HCT116 (cell line): Measurements from ENCODE around the gene SOBP. TPM values are rescaled to one million over a fixed set of nuclear protein-coding genes. Genes with fewer than 3 reads are reported as not detected.

Experiments used
- ATAC-seq: fragments of 200-7000 bp; cut with Tn5 transposase; 2 replicates; pipeline ENCODE4 v1.9.1; 2020; ENCODE audit warnings: mild to moderate bottlenecking, moderate library complexity
- BruUV-seq: library from RNA; stranded (reverse); fragments of 400-500 nt; replicated peaks from 2 replicates; lab custom pipeline; 2021; lab: Mats Ljungman, UMichigan
- CTCF ChIA-PET: fragments of 300-600 bp; sonication (Branson Sonifier 250); formaldehyde crosslinking; loops from one replicate; lab custom pipeline; 2021; ENCODE audit warnings: antibody characterized with exemption; lab: Charles Lee
- POLR2A ChIA-PET: fragments of 300-600, 350-600 bp; sonication (Branson Sonifier 250); formaldehyde crosslinking; loops from one replicate; lab custom pipeline; 2021; ENCODE audit warnings: antibody characterized with exemption; lab: Charles Lee
- RAD21 ChIA-PET, 2 experiments: fragments of 300-600 bp; sonication (Branson Sonifier 250); formaldehyde crosslinking; loops; one replicate each; lab custom pipeline; 2023; ENCODE audit warnings: low total read pairs in 2 of 2; ENCODE audit not compliant: uncharacterized antibody in 2 of 2, unreplicated experiment in 2 of 2, low non-redundant PET in 1 of 2; lab: Charles Lee
- DNase-seq: peaks from one replicate; pipeline ENCODE4 v3.0.0-alpha.2; 2010; ENCODE audit warnings: low read depth, low spot score
- H2AFZ ChIP-seq: fragments of 200-600 bp; shearing (Covaris generic), sonication (generic); 2 replicates; pipeline ENCODE4 v1.6.1; 2017; ENCODE audit warnings: low read depth, mixed run types, mixed read lengths, antibody characterized with exemption, low read length; ENCODE audit not compliant: poor library complexity, severe bottlenecking
- H3K27ac ChIP-seq: 2 replicates; pipeline ENCODE4 v1.5.1; 2012; ENCODE audit warnings: low read depth, low read length
- H3K27me3 ChIP-seq: fragments of 200-600 bp; sonication (generic); 2 replicates; pipeline ENCODE4 v1.6.1; 2016; ENCODE audit warnings: mixed run types, low read length, mixed read lengths; ENCODE audit not compliant: insufficient read depth
- H3K36me3 ChIP-seq, 2 experiments: fragments of 200-500 bp in 1 of 2; fragments of 200-600 bp in 1 of 2; sonication (Bioruptor generic) in 1 of 2; sonication (generic) in 1 of 2; 2 replicates each; pipeline versions ENCODE4 v1.5.1 to v1.6.1; 2014 to 2016; ENCODE audit warnings: low read length in 2 of 2, inconsistent platforms in 1 of 2, mixed read lengths in 1 of 2, mixed run types in 1 of 2; ENCODE audit not compliant: insufficient read depth in 2 of 2, control insufficient read depth in 1 of 2
- H3K4me1 ChIP-seq, 2 experiments: fragments of 200-600 bp in 1 of 2; sonication (generic) in 1 of 2; 2 replicates each; pipeline versions ENCODE4 v1.5.1 to v1.6.1; 2012 to 2017; ENCODE audit warnings: low read length in 2 of 2, inconsistent platforms in 1 of 2, mild to moderate bottlenecking in 1 of 2, mixed read lengths in 1 of 2, mixed run types in 1 of 2, moderate library complexity in 1 of 2; ENCODE audit not compliant: insufficient read depth in 2 of 2, control insufficient read depth in 1 of 2
- H3K4me2 ChIP-seq: fragments of 200-600 bp; sonication (generic); 2 replicates; pipeline ENCODE4 v1.6.1; 2017; ENCODE audit warnings: mixed run types, low read length, mixed read lengths
- H3K4me3 ChIP-seq, 2 experiments: fragments of 200-600 bp in 1 of 2; sonication (generic) in 1 of 2; replicated peaks in 1 of 2; 2 replicates each; pipeline ENCODE4 v1.5.1; 2011 to 2016; ENCODE audit warnings: low read length in 2 of 2, control low read depth in 1 of 2, low read depth in 1 of 2, mild to moderate bottlenecking in 1 of 2, mixed read lengths in 1 of 2, mixed run types in 1 of 2
- H3K79me2 ChIP-seq: fragments of 200-600 bp; sonication (generic); 2 replicates; pipeline ENCODE4 v1.6.1; 2017; ENCODE audit warnings: mild to moderate bottlenecking, mixed run types, low read length, moderate library complexity, mixed read lengths; ENCODE audit not compliant: insufficient read depth
- H3K9ac ChIP-seq: fragments of 200-600 bp; sonication (generic); 2 replicates; pipeline ENCODE4 v1.6.1; 2016; ENCODE audit warnings: low read length, mixed read lengths
- H3K9me2 ChIP-seq: fragments of 200-600 bp; sonication (generic), shearing (Covaris generic); 2 replicates; pipeline ENCODE4 v1.6.1; 2017; ENCODE audit warnings: mixed run types, mild to moderate bottlenecking, moderate library complexity; ENCODE audit not compliant: insufficient read depth
- H3K9me3 ChIP-seq, 2 experiments: fragments of 200-500 bp in 1 of 2; fragments of 200-600 bp in 1 of 2; sonication (Bioruptor generic) in 1 of 2; sonication (generic) in 1 of 2; 2 replicates each; pipeline ENCODE4 v1.6.1; 2014 to 2017; ENCODE audit warnings: low read length in 2 of 2, mixed read lengths in 2 of 2, inconsistent platforms in 1 of 2, low read depth in 1 of 2, mild to moderate bottlenecking in 1 of 2, mixed run types in 1 of 2, moderate library complexity in 1 of 2; ENCODE audit not compliant: control insufficient read depth in 1 of 2, insufficient read depth in 1 of 2
- H4K20me1 ChIP-seq: fragments of 200-600 bp; sonication (generic), shearing (Covaris generic); 2 replicates; pipeline ENCODE4 v1.6.1; 2017; ENCODE audit warnings: mixed run types, mild to moderate bottlenecking, moderate library complexity; ENCODE audit not compliant: insufficient read depth
- CBX3 ChIP-seq: IDR thresholded peaks from 2 replicates; pipeline ENCODE4 v1.6.1; 2012; ENCODE audit warnings: low read depth
- CEBPB ChIP-seq: IDR thresholded peaks from 2 replicates; pipeline ENCODE4 v1.6.1; 2012; ENCODE audit warnings: low read depth
- EGR1 ChIP-seq: IDR thresholded peaks from 2 replicates; pipeline ENCODE4 v1.6.1; 2012; ENCODE audit warnings: low read depth
- EZH2 ChIP-seq: fragments of 200-600 bp; sonication (generic); IDR thresholded peaks from 2 replicates; pipeline ENCODE4 v1.6.1; 2017; ENCODE audit warnings: antibody characterized with exemption, mixed run types
- EZH2phosphoT487 ChIP-seq: fragments of 200-600 bp; IDR thresholded peaks from 2 replicates; pipeline ENCODE4 v1.6.1; 2018; ENCODE audit warnings: antibody characterized with exemption, borderline replicate concordance
- FOSL1 ChIP-seq: IDR thresholded peaks from 2 replicates; pipeline ENCODE4 v1.6.1; 2012; ENCODE audit warnings: low read depth
- JUND ChIP-seq: IDR thresholded peaks from 2 replicates; pipeline ENCODE4 v1.6.1; 2012
- POLR2AphosphoS5 ChIP-seq: IDR thresholded peaks from 2 replicates; pipeline ENCODE4 v1.6.1; 2011; ENCODE audit warnings: mild to moderate bottlenecking, low read depth, low read length, moderate library complexity
- SIN3A ChIP-seq: IDR thresholded peaks from 2 replicates; pipeline ENCODE4 v1.6.1; 2012; ENCODE audit warnings: low read depth
- SRF ChIP-seq: IDR thresholded peaks from 2 replicates; pipeline ENCODE4 v1.6.1; 2012; ENCODE audit warnings: low read depth
- TCF7L2 ChIP-seq: IDR thresholded peaks from 2 replicates; pipeline ENCODE4 v1.7.0; 2011; ENCODE audit warnings: borderline replicate concordance, inconsistent platforms; ENCODE audit not compliant: insufficient read depth, insufficient read length; ENCODE audit errors: extremely low read depth
- YY1 ChIP-seq: IDR thresholded peaks from 2 replicates; pipeline ENCODE4 v1.6.1; 2011; ENCODE audit warnings: low read length, low read depth, moderate library complexity, mild to moderate bottlenecking; ENCODE audit not compliant: insufficient replicate concordance; ENCODE audit errors: extremely low read depth
- ZFX ChIP-seq: fragments of 450-650 bp; IDR thresholded peaks from 2 replicates; pipeline ENCODE4 v1.6.1; 2017
- ZNF274 ChIP-seq: fragments of 200-500 bp; sonication (Bioruptor generic); IDR thresholded peaks from 2 replicates; pipeline ENCODE4 v1.6.1; 2014; ENCODE audit warnings: mild to moderate bottlenecking, low read depth, low read length, inconsistent platforms
- intact Hi-C: fragments of 100-400 bp; cut with micrococcal nuclease; formaldehyde crosslinking; loops from 2 replicates; pipeline ENCODE4 v1.10.0; 2022
- total RNA-seq: library from RNA; stranded (reverse); gene quantifications from one replicate; pipeline ENCODE4 v1.2.1, GENCODE V29; 2021; ENCODE audit not compliant: unreplicated experiment
- TF ChIP-seq, protein P1 (sequence below): IDR thresholded peaks from 2 replicates; pipeline ENCODE4 v1.6.1; 2012
- TF ChIP-seq, protein P2 (sequence below), 3 experiments: fragments of 200-600 bp in 1 of 3; sonication (generic) in 1 of 3; IDR thresholded peaks in 2 of 3; conservative IDR thresholded peaks in 1 of 3; 2 replicates each; pipeline ENCODE4 v1.5.1; 2012 to 2017; ENCODE audit warnings: low read depth in 2 of 3, low read length in 2 of 3, antibody characterized with exemption in 1 of 3, borderline replicate concordance in 1 of 3, control low read depth in 1 of 3, mild to moderate bottlenecking in 1 of 3, mixed read lengths in 1 of 3, mixed run types in 1 of 3, moderate library complexity in 1 of 3; ENCODE audit not compliant: insufficient read depth in 1 of 3
- TF ChIP-seq, protein P3 (sequence below): IDR thresholded peaks from 2 replicates; pipeline ENCODE4 v1.6.1; 2012; ENCODE audit warnings: low read depth

The SOBP gene
- total RNA-seq, 1 experiment from 2014 or later = 2.6 TPM

DNA sequence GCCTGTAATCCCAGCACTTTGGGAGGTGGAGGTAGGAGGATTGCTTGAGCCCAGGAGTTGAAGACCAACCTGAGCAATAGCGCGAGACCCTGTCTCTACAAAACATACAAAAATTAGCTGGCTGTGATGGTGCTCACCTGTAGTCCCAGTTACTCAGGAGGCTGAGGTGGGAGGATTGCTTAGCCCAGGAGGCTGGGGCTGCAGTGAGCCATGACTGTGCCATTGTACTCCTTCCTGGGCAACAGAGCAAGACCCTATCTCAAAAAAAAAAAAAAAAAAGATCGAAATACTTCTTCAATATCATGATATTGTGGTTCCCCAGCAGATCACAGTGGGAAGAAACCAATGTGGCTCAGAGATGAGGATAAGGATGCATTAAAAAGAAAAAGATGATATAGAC, 47.6 kb downstream of the SOBP start:
- no peak overlapping the region for H3K4me2 ChIP-seq
- no peak for TF ChIP-seq EZH2phosphoT487
- no peak for TF ChIP-seq SIN3A
- no peak for TF ChIP-seq POLR2AphosphoS5
- no peak for TF ChIP-seq ZNF274
- no peaks in the 10 kb centered on the region for H3K36me3 ChIP-seq
- no peak overlapping the region for H2AFZ ChIP-seq
- ChIA-PET POLR2A (no interaction called here), RAD21 (no interaction called here), CTCF (no interaction called here)
- no peaks in the 10 kb centered on the region for H4K20me1 ChIP-seq
- H3K79me2 ChIP-seq = no peaks in the 10 kb centered on the region
- H3K9ac ChIP-seq = no peak overlapping the region
- no peaks in the 10 kb centered on the region for H3K9me3 ChIP-seq
- DNase-seq = no peak
- no peaks in the 10 kb centered on the region for H3K27me3 ChIP-seq
- no peak overlapping the region for H3K4me3 ChIP-seq
- no peak for ATAC-seq
- no peaks in the 10 kb centered on the region for H3K9me2 ChIP-seq
- intact Hi-C loops = no loop called here
- H3K27ac ChIP-seq = no peak overlapping the region
- no TSS peak for BruUV-seq
- no peaks in the 10 kb centered on the region for H3K4me1 ChIP-seq

DNA sequence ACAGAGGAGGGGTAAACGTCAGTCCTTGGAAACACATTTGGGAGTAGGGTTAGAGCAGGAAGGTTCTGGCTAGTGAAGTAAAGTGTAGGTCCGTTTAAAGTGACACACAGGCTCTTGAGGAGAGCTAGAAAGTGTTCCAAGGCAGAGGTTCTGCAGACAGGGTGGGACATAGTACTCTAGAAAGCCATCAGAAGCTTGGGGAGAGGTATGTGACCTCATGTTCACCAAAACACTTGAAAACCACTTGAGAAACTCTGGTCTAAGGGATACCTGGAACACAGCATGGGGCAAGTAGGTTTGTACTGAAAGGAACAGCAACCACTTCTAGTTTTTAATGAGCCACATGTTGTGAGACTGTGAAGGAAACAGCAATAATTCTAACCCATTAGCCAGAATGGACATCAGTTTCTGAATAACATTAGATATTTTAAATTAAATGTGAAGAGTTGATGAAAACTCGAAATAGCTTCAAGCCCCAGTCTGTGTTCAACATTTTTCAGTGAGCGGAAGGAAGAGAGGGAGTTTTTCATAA, 49.0 kb downstream of the SOBP start:
- Histone ChIP-seq H4K20me1 (no peaks in the 10 kb centered on the region), H3K4me1 (no peaks in the 10 kb centered on the region), H3K79me2 (no peaks in the 10 kb centered on the region), H3K27ac (no peak overlapping the region), H3K9ac (no peak overlapping the region), H2AFZ (no peak overlapping the region), H3K27me3 (no peaks in the 10 kb centered on the region), H3K9me3 (no peaks in the 10 kb centered on the region), H3K36me3 (no peaks in the 10 kb centered on the region), H3K9me2 (no peaks in the 10 kb centered on the region), H3K4me2 (no peak overlapping the region), H3K4me3 (no peak overlapping the region)
- ATAC-seq (no peak), DNase-seq (no peak)
- ChIA-PET POLR2A (no interaction called here), CTCF (no interaction called here), RAD21 (no interaction called here)
- BruUV-seq = no TSS peak
- intact Hi-C loops = no loop called here
- no peak for TF ChIP-seq YY1
- no peak for TF ChIP-seq POLR2AphosphoS5
- TF ChIP-seq SRF = no peak
- no peak for TF ChIP-seq EZH2
- TF ChIP-seq, protein P1, sequence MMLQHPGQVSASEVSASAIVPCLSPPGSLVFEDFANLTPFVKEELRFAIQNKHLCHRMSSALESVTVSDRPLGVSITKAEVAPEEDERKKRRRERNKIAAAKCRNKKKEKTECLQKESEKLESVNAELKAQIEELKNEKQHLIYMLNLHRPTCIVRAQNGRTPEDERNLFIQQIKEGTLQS = no peak
- TF ChIP-seq, protein P2, sequence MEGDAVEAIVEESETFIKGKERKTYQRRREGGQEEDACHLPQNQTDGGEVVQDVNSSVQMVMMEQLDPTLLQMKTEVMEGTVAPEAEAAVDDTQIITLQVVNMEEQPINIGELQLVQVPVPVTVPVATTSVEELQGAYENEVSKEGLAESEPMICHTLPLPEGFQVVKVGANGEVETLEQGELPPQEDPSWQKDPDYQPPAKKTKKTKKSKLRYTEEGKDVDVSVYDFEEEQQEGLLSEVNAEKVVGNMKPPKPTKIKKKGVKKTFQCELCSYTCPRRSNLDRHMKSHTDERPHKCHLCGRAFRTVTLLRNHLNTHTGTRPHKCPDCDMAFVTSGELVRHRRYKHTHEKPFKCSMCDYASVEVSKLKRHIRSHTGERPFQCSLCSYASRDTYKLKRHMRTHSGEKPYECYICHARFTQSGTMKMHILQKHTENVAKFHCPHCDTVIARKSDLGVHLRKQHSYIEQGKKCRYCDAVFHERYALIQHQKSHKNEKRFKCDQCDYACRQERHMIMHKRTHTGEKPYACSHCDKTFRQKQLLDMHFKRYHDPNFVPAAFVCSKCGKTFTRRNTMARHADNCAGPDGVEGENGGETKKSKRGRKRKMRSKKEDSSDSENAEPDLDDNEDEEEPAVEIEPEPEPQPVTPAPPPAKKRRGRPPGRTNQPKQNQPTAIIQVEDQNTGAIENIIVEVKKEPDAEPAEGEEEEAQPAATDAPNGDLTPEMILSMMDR (IDR thresholded peaks at IDR 0.05 in 2 of 3, conservative IDR thresholded peaks at IDR 0.05 in 1 of 3; ENCODE audit: borderline replicate concordance in 1 of 3, insufficient read depth in 1 of 3, low read depth in 2 of 3, low read length in 2 of 3) = no peak
- TF ChIP-seq FOSL1 = no peak
- TF ChIP-seq ZNF274 = no peak
- TF ChIP-seq, protein P3, sequence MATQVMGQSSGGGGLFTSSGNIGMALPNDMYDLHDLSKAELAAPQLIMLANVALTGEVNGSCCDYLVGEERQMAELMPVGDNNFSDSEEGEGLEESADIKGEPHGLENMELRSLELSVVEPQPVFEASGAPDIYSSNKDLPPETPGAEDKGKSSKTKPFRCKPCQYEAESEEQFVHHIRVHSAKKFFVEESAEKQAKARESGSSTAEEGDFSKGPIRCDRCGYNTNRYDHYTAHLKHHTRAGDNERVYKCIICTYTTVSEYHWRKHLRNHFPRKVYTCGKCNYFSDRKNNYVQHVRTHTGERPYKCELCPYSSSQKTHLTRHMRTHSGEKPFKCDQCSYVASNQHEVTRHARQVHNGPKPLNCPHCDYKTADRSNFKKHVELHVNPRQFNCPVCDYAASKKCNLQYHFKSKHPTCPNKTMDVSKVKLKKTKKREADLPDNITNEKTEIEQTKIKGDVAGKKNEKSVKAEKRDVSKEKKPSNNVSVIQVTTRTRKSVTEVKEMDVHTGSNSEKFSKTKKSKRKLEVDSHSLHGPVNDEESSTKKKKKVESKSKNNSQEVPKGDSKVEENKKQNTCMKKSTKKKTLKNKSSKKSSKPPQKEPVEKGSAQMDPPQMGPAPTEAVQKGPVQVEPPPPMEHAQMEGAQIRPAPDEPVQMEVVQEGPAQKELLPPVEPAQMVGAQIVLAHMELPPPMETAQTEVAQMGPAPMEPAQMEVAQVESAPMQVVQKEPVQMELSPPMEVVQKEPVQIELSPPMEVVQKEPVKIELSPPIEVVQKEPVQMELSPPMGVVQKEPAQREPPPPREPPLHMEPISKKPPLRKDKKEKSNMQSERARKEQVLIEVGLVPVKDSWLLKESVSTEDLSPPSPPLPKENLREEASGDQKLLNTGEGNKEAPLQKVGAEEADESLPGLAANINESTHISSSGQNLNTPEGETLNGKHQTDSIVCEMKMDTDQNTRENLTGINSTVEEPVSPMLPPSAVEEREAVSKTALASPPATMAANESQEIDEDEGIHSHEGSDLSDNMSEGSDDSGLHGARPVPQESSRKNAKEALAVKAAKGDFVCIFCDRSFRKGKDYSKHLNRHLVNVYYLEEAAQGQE = no peak
- TF ChIP-seq EGR1 = no peak
- TF ChIP-seq JUND = no peak
- no peak for TF ChIP-seq CEBPB
- TF ChIP-seq CBX3 = no peak
- TF ChIP-seq ZFX = no peak
- no peak for TF ChIP-seq TCF7L2
- no peak for TF ChIP-seq SIN3A
